ENCODE measurements around the gene FBN2.

FBN2 gene

DNA sequence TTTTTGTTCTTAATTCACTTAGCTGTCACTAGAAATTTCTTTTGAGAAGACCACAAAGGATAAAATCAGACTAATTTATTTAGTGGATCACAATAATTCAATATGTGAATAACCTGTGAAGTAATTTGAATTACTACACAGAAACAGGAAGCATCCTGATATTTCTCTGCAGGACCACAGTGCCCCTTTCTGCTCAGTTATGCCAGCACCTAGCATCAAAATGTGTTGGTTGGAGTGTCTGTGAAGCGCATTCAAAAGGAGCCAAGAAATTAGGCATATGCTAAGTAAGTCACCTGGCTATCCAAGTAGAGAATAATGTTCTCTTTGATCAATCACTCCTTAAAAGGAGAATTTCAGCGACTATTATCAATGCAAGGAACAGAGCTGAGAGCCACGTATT, 267.0 kb downstream of the FBN2 start:
- no peak overlapping the region for H3K4me3 ChIP-seq (IDR thresholded peaks at IDR 0.05; ENCODE audit: insufficient read depth, low read depth, low read length)
- no peak overlapping the region for H3K4me2 ChIP-seq
- no peak overlapping the region for H2AFZ ChIP-seq (ENCODE audit: low read depth)
- H3K4me1 ChIP-seq (ENCODE audit: low read depth, poor library complexity, severe bottlenecking): no peaks in the 10 kb centered on the region
- no peaks in the 10 kb centered on the region for H3K27me3 ChIP-seq (ENCODE audit: insufficient read depth, low read depth)
- H4K20me1 ChIP-seq (ENCODE audit: insufficient read depth): no peaks in the 10 kb centered on the region
- no peak overlapping the region for H3K9ac ChIP-seq
- no peaks in the 10 kb centered on the region for H3K79me2 ChIP-seq (ENCODE audit: insufficient read depth, low read depth)
- H3K27ac ChIP-seq: no peak overlapping the region
- no peaks in the 10 kb centered on the region; the same call in 1 of the 2 replicates for H3K36me3 ChIP-seq (ENCODE audit: insufficient read depth)
- TF ChIP-seq, protein P1, sequence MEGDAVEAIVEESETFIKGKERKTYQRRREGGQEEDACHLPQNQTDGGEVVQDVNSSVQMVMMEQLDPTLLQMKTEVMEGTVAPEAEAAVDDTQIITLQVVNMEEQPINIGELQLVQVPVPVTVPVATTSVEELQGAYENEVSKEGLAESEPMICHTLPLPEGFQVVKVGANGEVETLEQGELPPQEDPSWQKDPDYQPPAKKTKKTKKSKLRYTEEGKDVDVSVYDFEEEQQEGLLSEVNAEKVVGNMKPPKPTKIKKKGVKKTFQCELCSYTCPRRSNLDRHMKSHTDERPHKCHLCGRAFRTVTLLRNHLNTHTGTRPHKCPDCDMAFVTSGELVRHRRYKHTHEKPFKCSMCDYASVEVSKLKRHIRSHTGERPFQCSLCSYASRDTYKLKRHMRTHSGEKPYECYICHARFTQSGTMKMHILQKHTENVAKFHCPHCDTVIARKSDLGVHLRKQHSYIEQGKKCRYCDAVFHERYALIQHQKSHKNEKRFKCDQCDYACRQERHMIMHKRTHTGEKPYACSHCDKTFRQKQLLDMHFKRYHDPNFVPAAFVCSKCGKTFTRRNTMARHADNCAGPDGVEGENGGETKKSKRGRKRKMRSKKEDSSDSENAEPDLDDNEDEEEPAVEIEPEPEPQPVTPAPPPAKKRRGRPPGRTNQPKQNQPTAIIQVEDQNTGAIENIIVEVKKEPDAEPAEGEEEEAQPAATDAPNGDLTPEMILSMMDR (conservative IDR thresholded peaks at IDR 0.05; ENCODE audit: low read depth, low read length): no peak

DNA sequence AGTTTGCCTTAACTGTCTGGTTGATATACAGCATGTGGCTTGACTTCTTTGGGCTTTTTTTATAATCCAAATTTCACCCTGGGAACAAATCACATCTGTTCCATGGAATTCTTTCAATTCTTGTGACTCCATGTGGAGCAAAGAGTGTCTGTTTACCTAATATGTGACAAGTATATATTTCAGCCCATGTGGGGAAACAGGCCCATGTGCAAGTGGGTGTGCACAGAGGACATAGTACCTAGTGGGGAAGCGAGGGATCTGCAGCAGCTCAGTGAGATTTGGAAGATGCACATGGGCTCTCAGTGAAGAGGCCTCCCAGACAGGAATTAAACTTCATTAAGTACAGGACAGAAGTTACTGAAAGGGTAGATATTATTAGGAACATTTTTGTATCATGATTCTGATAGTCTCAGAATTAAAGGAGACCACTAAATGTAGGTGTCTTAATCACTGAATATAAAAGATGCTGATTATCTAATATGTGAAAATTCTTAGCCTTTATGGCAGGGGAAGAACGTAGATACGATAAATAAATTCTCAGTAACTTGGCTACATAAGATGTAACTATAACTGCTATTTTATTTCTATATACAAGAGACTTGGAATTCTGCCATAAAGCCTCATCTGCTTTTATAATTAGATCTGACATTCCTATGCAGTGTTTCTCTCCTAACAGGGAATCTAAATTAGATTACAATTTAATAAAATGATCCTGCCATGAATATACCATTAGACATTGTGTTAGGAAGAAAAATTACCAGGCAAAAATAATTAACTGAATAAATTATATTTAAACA, 273.3 kb downstream of the FBN2 start:
- no peak overlapping the region for H3K4me3 ChIP-seq (IDR thresholded peaks at IDR 0.05; ENCODE audit: insufficient read depth, low read depth, low read length)
- no peaks in the 10 kb centered on the region for H4K20me1 ChIP-seq (ENCODE audit: insufficient read depth)
- H3K4me2 ChIP-seq: no peak overlapping the region
- no peak overlapping the region for H3K9ac ChIP-seq
- H3K4me1 ChIP-seq (ENCODE audit: low read depth, poor library complexity, severe bottlenecking): no peaks in the 10 kb centered on the region
- no peaks in the 10 kb centered on the region for H3K36me3 ChIP-seq (ENCODE audit: insufficient read depth)
- no peaks in the 10 kb centered on the region for H3K79me2 ChIP-seq (ENCODE audit: insufficient read depth, low read depth)
- TF ChIP-seq, protein P1 (conservative IDR thresholded peaks at IDR 0.05; ENCODE audit: low read depth, low read length): no peak
- H3K27ac ChIP-seq: no peak overlapping the region
- H2AFZ ChIP-seq (ENCODE audit: low read depth): no peak overlapping the region
- H3K27me3 ChIP-seq (ENCODE audit: insufficient read depth, low read depth): no peaks in the 10 kb centered on the region

DNA sequence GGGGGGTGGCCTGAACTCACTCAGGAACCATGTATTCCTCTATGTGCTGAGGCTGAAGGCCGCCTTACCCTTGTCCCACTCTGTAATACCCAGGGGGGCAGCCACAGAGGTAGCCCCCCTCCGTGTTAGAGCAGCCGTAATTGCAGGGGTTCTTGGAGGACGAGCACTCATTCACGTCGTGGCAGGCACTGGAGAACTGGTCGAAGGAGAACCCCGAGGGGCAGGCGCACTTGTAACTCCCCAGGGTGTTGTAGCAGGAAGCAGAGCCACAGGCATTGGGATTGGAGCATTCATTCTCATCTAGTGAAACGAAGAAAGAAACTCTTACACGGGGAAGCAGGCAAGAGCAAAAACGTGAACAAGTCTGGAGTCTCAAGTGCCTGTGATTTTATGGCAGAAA, 274.7 kb downstream of the FBN2 start:
- H3K4me3 ChIP-seq (IDR thresholded peaks at IDR 0.05; ENCODE audit: insufficient read depth, low read depth, low read length): no peak overlapping the region
- no peak overlapping the region for H2AFZ ChIP-seq (ENCODE audit: low read depth)
- no peak overlapping the region for H3K27ac ChIP-seq
- TF ChIP-seq, protein P1 (conservative IDR thresholded peaks at IDR 0.05; ENCODE audit: low read depth, low read length): no peak
- no peaks in the 10 kb centered on the region for H3K4me1 ChIP-seq (ENCODE audit: low read depth, poor library complexity, severe bottlenecking)
- no peaks in the 10 kb centered on the region for H3K36me3 ChIP-seq (ENCODE audit: insufficient read depth)
- no peak overlapping the region for H3K9ac ChIP-seq
- no peaks in the 10 kb centered on the region for H3K79me2 ChIP-seq (ENCODE audit: insufficient read depth, low read depth)
- H3K27me3 ChIP-seq (ENCODE audit: insufficient read depth, low read depth): no peaks in the 10 kb centered on the region
- no peak overlapping the region for H3K4me2 ChIP-seq
- no peaks in the 10 kb centered on the region for H4K20me1 ChIP-seq (ENCODE audit: insufficient read depth)

DNA sequence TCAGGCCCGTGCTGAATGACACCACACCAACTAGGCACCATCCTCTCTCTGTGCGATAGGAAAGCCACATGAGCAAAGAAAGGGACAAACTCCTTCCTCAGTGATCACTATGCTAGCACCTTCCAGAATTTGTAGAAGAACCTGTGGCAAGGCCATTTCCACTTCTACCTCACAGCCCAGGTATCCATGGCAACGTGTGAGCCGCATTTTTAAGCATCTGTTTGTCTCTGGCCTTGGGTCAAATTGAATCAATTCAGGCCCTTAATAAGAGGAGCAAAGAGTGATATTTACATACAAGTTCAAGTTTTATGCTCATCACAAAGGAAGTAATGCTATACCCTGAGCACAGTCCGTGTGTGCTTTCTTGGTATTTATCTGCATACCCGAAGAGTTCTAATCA, 275.1 kb downstream of the FBN2 start:
- Histone ChIP-seq H3K36me3 (ENCODE audit: insufficient read depth) (no peaks in the 10 kb centered on the region), H3K27me3 (ENCODE audit: insufficient read depth, low read depth) (no peaks in the 10 kb centered on the region), H3K79me2 (ENCODE audit: insufficient read depth, low read depth) (no peaks in the 10 kb centered on the region), H4K20me1 (ENCODE audit: insufficient read depth) (no peaks in the 10 kb centered on the region), H3K4me1 (ENCODE audit: low read depth, poor library complexity, severe bottlenecking) (no peaks in the 10 kb centered on the region), H3K27ac (no peak overlapping the region), H3K9ac (no peak overlapping the region), H3K4me3 (IDR thresholded peaks at IDR 0.05; ENCODE audit: insufficient read depth, low read depth, low read length) (no peak overlapping the region), H3K4me2 (no peak overlapping the region), H2AFZ (ENCODE audit: low read depth) (no peak overlapping the region)
- TF ChIP-seq, protein P1 (conservative IDR thresholded peaks at IDR 0.05; ENCODE audit: low read depth, low read length): no peak
